Suppressor macrophage treated with lipopolysaccharide for 4 hours (primary cell): ENCODE results near the gene C6orf15.

Experiments used
- DNase-seq: peaks from one replicate; pipeline ENCODE4 v3.0.0-alpha.2; 2020

C6orf15 gene

DNA sequence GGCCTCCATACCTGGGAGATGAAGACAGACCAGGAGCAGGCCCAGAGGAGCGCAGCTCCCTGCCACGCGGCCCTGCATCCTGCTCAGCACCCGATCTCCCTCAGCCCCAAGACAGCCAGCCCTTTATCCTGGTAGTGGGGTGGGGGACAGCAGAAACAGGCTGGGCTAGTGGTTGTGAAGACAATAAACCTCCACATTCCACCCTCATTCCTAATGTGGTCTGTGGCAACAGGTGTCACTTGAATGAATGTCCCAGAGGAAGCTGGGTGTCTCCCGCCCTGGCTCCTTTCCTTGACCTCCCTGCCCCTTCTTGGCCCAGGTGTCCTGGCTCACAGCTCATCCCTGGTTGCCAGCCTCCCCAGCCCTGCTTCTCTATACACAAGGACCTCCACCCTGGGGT is at the start of gene C6orf15:
Gene C6orf15 (minus strand): TSS at position 98 of the 400 bp plus-strand sequence. CDS start 20 bp downstream, at position 78.
- no peak for DNase-seq

DNA sequence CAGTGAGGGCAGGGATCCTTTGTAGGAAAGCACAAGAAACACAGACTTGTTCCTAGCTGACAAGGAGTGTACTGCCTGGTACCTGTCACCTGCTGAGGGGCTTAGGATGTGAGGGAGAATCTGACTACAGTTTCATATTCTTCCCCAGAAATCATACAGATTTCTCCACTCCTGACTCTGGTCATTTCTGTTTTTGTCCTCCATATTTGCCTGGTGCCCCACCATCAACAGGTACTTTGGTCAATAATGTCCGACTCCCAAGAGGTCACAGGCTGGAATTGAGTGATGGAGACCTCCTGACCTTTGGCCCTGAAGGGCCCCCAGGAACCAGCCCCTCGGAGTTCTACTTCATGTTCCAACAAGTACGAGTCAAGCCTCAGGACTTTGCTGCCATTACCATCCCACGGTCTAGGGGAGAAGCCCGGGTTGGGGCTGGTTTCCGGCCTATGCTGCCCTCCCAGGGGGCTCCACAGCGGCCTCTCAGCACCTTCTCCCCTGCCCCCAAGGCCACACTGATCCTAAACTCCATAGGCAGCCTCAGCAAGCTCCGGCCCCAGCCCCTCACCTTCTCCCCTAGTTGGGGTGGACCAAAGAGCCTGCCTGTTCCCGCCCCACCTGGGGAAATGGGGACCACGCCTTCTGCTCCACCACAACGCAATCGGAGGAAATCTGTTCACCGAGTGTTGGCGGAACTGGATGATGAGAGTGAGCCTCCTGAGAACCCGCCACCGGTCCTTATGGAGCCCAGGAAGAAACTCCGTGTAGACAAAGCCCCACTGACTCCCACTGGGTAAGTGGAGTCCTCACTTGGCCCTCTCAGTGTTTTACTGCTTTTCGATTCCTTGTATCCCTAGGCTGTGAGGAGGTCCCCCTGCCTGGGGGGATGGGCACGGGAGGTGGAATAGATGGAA is 49.1 kb upstream of the C6orf15 start:
- no peak for DNase-seq

DNA sequence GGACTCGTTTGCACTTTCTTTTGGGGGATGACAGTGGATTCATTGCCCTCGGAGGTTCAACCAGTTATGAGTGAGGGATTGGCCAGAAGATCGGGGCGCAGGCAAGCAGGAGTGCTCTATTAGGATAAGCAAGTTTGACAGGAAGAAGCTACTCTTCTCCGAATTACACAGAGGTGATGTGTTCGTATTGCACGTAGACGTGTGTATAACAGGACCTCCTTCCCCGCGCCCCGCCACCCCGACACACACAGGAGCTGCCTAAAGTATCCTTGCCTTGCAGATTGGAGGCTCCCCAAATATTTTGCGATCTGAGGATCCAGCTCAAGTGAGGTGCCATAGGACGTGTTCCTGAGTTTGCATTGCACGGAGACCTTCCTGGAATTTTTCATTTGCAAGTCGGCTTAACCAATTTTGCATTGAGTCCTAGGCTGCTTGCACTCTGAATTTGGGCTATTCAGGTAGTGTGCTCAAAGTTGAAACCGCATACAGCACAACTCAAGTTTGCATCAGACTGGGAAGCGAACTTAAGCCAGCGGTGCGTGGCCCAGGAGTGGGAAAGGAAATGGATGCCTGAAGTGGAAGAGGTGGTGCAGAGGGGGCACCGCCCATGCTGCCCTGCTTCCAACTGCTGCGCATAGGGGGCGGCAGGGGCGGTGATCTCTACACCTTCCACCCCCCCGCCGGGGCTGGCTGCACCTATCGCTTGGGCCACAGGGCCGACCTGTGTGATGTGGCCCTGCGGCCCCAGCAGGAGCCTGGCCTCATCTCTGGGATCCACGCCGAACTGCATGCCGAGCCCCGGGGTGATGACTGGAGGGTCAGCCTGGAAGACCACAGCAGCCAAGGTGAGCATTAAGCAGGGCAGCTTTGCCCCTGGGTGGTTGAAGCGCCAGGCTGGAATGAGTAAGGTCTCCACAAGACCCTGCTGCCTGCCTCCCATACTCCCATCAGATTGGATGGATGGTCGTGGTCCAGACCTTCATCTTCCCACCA is 46.8 kb upstream of the C6orf15 start:
- DNase-seq = no peak

DNA sequence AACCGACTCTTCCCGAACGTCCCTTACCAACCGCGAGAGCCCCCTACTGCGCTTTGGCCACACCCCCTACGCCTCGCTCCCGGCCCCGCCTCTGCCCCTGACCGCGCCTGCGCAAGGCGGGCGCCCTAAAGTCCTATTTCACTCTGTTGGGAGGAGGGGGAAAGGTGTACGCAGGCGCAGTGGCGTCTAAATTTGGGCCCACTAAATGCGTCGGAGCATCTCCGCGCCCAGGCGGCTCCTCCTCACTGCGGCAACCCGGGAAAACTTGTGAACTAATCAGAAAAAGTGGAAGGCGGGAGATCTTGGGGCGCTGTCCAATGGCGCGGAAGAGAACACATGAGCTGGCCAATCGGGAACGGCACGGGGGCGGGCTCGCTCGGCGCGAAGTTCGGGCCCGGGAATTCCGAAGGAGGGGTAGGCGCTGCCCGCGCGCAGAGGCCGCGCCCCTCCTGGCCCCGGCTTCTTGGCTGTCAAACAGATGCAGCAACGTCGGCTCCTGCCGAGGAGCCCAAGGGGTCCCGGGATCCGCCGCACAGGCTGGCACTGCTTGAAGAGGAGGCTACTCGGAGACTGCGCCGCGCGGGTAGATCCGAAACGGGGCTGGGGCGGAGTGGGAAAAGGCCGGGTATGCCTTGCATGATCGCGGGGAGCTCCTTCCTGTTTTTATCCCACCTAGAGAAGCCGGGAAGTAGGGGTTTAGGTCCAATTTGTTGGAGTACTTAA is 45.9 kb upstream of the C6orf15 start, which contains the start of gene TCF19:
Gene TCF19 (plus strand): TSS at position 450 of the 723 bp plus-strand sequence. CDS start 881 bp downstream, outside the sequence.
- DNase-seq = peak; percentile 100

DNA sequence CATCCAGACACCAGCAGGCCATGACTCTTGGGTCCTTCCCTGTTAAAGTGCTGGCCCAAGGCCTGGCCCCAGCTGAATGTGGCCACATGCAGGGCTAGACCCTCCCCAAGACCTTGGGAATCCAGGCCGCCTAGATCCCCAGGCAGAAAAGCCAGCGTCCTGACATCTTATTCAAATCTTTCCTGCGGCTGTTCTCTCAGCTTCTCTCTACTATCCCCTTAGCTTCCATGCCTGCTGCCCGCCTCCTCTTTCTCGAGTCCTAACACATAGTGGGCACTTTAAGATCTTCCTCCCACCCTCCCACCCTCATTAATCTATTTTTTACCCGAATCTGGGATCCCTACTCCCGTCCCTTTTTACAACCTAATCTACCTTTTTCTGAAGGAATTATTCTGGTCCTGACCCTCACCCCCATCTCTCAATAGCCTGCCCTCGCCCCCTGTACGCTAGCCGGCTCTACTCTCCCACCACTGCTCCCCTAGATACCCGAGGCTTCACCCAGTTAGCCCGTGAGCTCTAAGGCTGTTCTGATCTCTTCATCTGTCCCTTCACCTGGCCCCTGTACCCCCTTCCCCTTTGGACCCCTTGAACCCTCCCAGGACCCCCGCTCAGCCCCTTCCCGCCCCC is 45.3 kb upstream of the C6orf15 start, which contains the start of gene CCHCR1:
Gene CCHCR1 (minus strand): TSS at position 290 of the 627 bp plus-strand sequence. CDS start 202 bp downstream, at position 88.
- no peak for DNase-seq

DNA sequence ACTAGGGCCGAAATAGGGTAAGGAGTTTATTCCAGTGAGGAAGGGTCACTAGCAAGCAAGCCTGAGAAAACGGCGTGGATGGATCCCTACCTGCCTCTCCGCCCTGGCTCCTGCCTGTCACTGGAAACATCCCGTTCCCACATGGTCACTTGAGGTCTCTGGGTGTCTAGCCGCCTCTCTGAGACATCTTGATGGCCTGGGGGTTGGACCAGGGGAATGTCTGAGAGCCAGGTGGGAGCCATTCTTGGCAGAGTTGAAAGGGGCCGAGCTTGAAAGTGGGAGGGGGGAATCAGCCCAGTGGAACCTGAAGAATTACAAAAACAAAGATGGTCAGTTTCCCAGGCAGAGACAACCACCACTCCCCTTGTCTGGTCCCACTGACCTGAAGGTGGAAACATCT is 44.3 kb upstream of the C6orf15 start:
- DNase-seq = no peak

DNA sequence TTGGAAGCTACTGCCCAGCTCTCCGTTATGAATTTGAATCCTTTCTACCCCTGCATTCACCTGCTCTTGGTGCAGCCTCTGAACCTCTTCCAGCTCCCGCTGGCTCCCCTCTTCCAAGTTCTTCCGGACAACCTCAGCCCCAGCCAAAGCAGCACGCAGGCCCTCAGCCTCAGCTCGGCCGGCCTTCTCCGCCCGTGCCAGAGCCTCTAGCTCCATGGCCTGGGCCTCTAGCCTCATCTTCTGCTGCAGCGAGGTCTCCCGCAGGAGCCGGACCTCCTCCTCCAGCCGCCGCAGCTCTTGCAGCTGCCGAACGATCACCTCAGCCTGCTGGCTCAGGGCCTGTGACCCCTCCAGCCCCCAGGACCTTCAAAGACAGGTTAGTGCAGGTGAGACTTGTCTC is 42.1 kb upstream of the C6orf15 start:
- no peak for DNase-seq

DNA sequence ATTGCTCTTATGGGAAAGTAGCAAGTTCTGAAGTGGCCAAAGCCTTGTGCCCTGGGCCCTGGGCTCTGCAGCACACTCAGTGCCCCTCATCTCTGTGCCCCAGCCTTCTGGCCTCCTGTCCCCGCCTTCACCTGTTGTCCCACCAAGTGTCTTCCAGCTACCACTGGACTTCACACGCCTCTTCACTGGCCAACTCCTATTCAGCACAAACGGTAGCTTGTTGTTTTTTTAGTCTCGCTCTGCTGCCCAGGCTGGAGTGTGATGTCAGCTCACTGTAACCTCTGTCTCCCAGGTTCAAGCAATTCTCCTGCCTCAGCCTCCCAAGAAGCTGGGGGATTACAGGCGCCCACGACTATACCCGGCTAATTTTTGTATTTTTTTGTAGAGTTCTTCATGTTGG is 40.4 kb upstream of the C6orf15 start:
- no peak for DNase-seq

DNA sequence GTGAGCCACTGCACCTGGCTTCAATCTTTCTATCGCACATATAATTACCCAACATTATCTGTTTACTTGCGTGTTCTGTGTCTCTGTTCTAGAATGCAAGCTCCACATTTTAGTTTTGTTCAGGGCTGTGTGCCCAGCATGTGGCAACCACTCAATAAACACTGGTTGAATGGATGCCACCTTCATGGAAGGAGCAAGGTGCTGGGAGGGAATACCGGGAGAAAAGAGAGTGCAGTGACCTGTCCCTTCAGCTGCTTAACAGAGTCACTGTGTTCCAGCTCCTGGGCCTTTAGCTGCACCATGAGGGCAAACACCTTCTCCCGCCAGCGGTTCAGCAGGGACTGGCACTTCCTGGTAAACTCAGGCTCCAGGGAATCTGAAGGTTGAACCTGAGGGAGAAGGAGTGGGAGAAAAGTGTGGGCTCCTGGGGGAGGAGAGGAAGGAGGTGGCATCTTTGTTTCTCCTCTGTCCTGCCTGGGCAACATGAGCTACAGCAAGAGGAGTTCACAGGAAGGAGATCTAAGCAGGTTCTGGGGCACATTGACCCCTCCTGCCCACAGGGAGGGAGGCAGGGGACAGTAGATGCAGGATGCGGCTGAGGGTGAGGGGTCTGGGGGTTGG is 37.6 kb upstream of the C6orf15 start:
- DNase-seq = no peak

DNA sequence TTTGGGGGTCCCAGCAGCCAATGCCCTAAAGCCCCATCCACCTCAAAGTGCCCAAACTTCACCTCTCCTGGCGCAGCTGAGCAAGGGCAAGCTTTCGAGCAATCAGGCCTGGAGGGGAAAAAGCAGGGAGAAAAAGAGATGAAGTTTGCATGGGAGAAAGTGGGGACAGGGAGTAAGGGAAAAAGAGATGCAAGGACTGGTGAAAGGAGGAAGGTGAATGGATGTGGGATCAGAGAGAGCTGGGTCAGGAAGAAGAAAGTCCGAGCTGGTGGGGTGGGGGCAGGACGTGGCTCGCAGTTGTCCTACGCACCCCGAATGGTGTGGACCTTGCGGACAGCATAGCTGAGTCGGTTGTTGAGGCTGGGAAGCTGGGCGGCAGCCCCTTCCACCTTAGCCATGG is 33.0 kb upstream of the C6orf15 start:
- no peak for DNase-seq

DNA sequence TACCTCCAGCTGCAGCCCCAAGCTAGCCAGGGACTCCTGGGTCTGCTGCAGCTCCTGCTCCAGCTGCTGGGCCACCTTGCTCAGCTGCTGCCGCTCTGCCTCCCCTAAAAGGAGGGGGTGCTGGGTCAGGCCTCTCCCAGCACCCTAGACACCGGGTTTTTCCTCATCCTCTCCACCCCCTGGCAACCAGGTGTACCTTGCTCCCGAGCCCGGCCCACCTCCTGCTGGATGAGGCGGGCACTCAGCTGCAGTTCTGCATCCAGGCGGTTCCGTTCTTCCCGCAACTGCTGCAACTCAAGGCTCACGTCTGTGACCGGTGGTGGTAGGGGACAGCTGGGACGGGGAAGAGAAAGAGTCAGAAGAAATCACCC is 32.6 kb upstream of the C6orf15 start:
- no peak for DNase-seq

DNA sequence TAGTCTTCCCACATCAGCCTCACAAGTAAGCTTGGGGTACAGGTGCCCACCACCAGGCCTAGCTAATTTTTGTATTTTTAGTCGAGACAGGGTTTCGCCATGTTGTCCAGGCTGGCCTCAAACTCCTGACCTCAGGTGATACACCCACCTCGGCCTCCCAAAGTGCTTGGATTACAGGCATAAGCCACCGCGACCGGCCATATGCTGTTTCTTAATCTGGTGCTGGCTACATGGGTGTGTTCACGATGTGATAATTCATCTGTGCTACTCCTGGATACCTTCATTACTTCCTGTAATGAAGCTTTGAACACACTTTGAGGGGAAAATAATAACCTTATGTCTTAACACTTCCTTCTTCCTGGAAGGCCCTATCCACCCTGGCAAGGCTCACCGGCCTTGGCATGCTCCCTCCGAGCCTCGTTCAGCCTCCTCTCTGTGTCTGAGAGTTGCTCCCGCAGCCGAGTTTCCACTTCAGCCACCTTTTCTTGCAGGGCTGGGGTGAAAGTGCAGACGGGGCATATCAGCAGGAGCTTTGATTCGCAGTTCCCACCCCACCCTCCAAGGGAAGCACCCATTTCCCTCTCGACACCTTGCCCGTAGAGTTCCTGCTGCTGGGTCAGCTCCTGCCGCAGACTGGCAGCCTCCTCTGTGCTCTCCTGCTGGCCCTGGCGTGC is 32.1 kb upstream of the C6orf15 start:
- no peak for DNase-seq

DNA sequence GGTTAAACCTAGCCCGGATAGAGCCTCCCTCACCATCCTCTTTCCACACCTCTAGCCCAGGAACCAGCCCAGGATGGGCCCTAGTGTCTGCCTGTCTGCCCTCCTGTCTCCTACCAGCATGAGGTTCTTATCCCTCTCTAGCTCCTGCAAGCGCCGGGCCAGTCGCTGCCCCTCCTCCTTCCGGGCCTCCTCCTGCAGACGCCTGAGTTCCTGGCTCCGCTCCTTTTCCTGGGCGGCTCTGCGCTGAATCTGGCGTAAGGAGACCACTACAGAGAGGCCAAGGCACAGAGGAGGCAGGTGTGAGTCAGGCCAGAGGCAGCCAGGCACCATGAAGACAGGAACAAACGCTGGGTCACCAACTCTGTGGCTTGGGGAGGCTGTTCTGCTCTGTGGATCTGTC is 30.8 kb upstream of the C6orf15 start:
- no peak for DNase-seq

DNA sequence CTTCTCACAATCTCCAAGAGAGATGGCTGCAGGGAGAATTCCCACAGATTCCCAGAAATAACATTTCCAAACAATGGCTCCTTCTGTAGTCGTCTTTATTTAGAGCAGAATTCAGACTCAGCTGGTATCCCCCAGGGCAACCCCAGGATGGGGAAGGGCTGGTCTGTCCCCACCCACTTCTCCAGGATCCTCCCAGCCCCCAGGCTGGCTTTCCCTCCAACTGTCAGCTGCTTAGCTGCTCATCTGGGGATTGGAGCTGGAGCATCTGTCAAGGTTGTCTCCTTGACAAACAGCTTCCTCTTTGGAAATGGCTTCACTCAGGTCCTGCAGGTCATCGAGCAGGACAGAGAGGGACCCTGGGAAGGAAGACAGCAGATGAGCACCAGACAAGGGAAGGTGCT is 30.0 kb upstream of the C6orf15 start:
- no peak for DNase-seq

DNA sequence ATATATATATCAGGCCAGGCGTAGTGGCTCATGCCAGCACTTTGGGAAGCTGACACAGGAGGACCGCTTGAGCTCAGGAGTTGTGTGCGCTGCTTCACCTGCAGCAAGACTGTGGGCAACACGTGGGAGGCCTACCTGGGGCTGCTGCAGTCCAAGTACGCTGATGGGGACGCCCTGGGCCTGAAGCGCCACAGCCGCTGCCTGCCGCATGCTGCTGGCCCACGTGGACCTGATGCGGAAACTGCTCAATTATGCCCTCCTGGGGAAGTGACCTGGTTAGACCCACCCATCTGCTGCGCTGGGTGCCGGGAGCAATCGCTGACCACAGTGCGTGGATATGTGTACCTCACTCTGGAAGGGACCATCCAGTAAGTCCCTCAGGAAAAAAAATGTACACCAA is 28.3 kb upstream of the C6orf15 start:
- DNase-seq = no peak

DNA sequence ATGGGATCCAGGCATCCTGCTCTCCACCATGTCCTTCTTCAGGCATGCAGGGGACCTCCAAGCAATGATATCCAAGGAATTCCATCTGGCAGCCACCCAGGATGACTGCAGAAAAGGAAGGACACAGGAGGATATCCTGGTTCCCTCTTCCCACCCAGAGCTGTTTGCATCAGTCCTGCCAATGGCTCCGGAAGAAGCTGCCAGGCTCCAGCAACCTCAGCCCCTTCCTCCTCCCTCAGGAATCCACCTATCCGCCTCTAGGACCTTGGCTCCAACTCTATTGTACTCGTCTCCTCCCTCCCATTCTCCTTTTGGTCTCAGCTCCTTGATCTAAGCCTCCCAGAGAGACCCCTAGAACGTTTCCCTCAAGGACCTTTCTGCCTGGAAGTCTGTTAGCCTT is 27.2 kb upstream of the C6orf15 start:
- DNase-seq = no peak

DNA sequence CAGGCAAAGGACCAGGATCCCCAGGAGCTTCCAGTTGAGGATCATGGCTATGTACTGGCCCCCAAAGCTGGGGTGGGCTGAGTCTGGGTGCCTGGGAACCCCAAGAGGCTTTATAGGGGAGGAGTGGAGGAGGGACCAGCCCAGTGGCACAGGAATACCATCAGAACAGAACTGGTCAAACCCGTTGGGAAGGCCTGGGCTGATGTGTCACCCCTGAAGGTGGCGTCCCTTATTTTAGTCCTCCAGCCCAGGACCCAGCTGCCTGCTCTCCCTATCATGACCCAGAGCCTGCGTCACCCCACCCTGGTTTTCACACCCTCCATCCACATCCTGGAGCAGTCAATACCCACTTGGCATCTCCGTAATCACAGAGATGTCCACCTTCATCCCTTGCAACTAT is 26.6 kb upstream of the C6orf15 start, which contains the start of gene PSORS1C2:
Gene PSORS1C2 (minus strand): TSS at position 85 of the 400 bp plus-strand sequence. CDS start 40 bp downstream, at position 45.
- no peak for DNase-seq

DNA sequence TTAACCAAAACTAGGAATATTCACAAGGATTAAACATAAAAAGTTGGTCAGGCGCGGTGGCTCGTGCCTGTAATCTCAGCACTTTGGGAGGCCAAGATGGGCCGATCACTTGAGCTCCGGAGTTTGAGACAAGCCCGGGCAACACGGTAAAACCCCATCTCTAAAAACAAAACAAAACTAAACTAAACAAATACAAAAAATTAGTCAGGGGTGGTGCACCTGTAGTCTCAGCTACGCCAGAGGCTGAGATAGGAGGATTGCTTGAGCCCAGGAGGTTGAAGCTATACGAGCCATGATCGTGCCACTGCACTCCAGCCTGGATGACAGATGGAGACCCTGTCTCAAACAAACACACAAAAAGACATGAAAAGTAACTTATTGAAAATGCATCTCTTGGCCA is 23.3 kb upstream of the C6orf15 start:
- DNase-seq = no peak

DNA sequence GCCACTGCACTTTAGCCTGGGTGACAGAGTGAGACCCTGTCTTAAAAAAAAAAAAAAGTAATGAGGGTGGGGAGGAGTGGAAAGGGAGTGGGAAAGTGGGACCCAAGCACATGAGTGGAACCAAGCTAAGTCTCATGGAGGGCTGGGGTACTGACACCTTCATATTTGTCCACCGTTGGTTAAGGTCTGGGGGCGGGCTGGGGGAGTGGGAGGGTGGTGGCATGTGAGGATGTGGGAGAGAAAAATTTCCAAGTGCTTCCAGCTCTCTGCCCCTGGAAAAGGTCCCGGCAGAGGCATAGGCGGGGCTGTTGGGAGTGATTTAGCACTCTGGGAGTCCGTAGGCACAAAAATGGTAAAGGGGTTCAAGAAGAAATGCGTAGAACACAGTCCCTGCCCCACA is 20.4 kb upstream of the C6orf15 start:
- DNase-seq = no peak

DNA sequence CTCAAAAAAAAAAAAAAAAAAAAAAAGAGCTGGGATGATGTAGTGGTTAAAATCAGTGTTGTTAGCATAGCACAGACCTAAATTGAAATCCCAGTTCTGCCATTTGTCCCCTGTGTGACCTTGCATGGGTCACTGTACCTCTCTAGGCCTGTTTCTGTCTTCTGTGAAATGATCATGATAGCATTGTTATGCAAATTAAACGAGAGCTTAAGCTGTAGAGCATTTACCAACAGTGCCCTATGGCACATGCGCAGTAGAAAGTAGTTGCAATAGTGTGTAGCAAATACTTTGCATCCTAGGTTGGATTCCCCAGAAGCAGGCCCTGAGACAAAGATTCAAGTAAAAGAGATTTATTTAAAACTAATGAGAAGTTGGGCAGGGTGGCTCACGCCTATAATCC is 19.2 kb upstream of the C6orf15 start:
- DNase-seq = no peak

DNA sequence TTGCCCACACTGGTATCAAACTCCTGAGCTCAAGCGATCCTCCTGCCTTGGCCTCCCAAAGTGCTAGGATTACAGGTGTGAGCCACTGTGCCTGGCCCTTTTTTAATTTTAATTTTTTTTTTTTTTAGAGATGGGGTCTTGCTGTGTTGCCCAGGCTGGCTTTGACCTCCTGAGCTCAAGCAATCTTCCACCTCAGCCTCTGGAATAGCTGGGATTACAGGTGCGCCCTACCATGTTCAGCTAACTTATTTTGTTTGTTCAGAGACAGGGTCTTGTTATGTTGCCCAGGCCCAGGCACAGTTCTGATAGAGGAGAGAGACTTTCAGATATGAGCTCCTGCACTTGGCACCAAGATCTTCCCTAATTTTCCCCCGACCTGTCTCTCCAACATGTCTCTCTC is 18.4 kb upstream of the C6orf15 start:
- DNase-seq = no peak
